Measurements from ENCODE around the gene LRRC27.

The LRRC27 gene

DNA sequence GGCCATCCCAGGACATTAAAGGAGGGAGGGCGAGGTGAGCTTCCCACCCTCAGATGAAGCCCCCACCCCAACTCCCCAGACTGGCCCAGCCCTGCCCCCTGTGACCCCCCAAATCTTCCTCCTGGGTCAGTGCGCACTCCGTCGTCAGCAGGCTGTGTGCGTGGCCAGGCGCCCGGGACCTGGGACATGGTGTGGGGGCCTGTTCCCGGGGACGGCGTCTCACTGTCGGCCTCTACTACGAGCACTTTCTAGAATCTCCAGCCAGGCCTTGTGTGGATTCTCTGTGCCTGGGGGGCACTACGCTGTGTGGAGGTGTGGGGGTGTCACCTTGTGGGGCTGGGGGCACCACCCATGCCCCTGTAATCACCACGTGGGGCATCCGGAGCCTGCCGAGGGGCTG, 74.8 kb downstream of the LRRC27 start:
- no peak for ATAC-seq
- TF ChIP-seq, protein P1, sequence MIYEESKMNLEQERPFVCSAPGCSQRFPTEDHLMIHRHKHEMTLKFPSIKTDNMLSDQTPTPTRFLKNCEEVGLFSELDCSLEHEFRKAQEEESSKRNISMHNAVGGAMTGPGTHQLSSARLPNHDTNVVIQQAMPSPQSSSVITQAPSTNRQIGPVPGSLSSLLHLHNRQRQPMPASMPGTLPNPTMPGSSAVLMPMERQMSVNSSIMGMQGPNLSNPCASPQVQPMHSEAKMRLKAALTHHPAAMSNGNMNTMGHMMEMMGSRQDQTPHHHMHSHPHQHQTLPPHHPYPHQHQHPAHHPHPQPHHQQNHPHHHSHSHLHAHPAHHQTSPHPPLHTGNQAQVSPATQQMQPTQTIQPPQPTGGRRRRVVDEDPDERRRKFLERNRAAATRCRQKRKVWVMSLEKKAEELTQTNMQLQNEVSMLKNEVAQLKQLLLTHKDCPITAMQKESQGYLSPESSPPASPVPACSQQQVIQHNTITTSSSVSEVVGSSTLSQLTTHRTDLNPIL (CRISPR knock-in tag; IDR thresholded peaks at IDR 0.05; ENCODE audit: low read depth): no peak
- no peak for TF ChIP-seq ZFP30 (CRISPR knock-in tag; IDR thresholded peaks at IDR 0.05)
- TF ChIP-seq BACH2 (CRISPR knock-in tag; IDR thresholded peaks at IDR 0.05; ENCODE audit: borderline replicate concordance): no peak
- TF ChIP-seq ZNF70 (CRISPR knock-in tag; IDR thresholded peaks at IDR 0.05): no peak
- TF ChIP-seq ZFP3 (CRISPR knock-in tag; IDR thresholded peaks at IDR 0.05): no peak
- no peak for TF ChIP-seq ZC3H10 (CRISPR knock-in tag; IDR thresholded peaks at IDR 0.05)
- TF ChIP-seq, protein P2, sequence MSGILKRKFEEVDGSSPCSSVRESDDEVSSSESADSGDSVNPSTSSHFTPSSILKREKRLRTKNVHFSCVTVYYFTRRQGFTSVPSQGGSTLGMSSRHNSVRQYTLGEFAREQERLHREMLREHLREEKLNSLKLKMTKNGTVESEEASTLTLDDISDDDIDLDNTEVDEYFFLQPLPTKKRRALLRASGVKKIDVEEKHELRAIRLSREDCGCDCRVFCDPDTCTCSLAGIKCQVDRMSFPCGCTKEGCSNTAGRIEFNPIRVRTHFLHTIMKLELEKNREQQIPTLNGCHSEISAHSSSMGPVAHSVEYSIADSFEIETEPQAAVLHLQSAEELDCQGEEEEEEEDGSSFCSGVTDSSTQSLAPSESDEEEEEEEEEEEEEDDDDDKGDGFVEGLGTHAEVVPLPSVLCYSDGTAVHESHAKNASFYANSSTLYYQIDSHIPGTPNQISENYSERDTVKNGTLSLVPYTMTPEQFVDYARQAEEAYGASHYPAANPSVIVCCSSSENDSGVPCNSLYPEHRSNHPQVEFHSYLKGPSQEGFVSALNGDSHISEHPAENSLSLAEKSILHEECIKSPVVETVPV (CRISPR knock-in tag; IDR thresholded peaks at IDR 0.05): no peak
- no peak for TF ChIP-seq TCF4 (CRISPR knock-in tag; IDR thresholded peaks at IDR 0.05; ENCODE audit: borderline replicate concordance)
- no peak for TF ChIP-seq GLIS3 (CRISPR knock-in tag; IDR thresholded peaks at IDR 0.05)

DNA sequence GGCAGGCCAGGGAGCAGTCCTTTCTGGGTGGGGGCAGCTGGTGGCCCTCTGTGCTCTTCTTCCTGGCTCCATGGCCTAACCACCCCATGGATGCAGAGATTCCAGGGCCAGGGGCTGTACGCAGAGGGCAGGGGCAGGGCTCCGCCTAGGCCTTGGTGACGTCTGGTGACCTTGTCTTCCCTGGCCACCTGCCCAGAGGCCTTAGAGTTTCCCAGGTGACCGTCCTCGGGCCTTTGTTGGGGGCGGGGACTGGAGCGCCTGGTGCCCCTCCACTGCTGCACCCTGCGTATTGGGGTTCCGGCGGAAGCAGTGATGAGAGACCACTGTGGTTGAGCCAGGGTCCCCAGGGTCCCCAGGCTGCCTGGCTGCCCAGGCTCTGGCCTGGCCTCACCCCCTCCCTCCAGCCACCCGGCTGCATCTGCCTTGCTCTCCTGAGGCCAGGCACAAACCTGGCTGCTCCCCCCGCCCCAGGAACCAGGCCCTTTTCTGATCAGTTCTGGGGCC, 75.3 kb downstream of the LRRC27 start:
- no peak for TF ChIP-seq SNAI2 (CRISPR knock-in tag; IDR thresholded peaks at IDR 0.05)
- TF ChIP-seq, protein P2 (CRISPR knock-in tag; IDR thresholded peaks at IDR 0.05): no peak
- TF ChIP-seq, protein P1 (CRISPR knock-in tag; IDR thresholded peaks at IDR 0.05; ENCODE audit: low read depth): no peak
- no peak for TF ChIP-seq ZC3H10 (CRISPR knock-in tag; IDR thresholded peaks at IDR 0.05)
- TF ChIP-seq ZNF8 (CRISPR knock-in tag; IDR thresholded peaks at IDR 0.05): no peak
- no peak for TF ChIP-seq TOX (CRISPR knock-in tag; IDR thresholded peaks at IDR 0.05; ENCODE audit: borderline replicate concordance)
- TF ChIP-seq ZFP30 (CRISPR knock-in tag; IDR thresholded peaks at IDR 0.05): no peak
- no peak for TF ChIP-seq ARNTL (CRISPR knock-in tag; IDR thresholded peaks at IDR 0.05; ENCODE audit: borderline replicate concordance, low read depth)
- TF ChIP-seq, protein P3, sequence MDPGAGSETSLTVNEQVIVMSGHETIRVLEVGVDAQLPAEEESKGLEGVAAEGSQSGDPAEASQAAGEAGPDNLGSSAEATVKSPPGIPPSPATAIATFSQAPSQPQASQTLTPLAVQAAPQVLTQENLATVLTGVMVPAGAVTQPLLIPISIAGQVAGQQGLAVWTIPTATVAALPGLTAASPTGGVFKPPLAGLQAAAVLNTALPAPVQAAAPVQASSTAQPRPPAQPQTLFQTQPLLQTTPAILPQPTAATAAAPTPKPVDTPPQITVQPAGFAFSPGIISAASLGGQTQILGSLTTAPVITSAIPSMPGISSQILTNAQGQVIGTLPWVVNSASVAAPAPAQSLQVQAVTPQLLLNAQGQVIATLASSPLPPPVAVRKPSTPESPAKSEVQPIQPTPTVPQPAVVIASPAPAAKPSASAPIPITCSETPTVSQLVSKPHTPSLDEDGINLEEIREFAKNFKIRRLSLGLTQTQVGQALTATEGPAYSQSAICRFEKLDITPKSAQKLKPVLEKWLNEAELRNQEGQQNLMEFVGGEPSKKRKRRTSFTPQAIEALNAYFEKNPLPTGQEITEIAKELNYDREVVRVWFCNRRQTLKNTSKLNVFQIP (CRISPR knock-in tag; IDR thresholded peaks at IDR 0.05; ENCODE audit: borderline replicate concordance, low read depth): no peak
- no peak for ATAC-seq

DNA sequence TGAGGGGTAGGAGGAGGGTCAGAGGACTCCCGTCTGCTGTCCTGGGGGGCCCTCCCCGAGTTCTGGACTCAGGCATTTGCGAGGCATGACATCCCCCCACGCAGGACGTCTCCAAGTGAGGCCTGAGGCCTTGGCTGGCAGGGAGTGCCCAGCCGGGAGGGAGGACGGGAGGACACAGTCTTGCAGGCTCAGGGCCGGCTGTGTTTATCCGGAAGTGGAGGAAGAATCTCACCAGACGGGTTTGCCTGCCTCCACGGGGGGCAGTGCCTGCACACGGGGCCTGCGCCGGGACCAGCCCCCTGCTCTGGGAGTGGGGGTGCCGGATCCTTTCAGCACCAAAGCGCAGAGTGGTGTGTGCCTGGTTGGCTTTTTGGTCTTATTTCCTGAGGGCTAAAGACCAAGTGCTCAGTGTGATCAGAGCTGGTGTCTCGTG, 75.9 kb downstream of the LRRC27 start:
- no peak for ATAC-seq
- no peak for TF ChIP-seq CSDC2 (CRISPR knock-in tag; IDR thresholded peaks at IDR 0.05)
- no peak for TF ChIP-seq PPARA (CRISPR knock-in tag; IDR thresholded peaks at IDR 0.05; ENCODE audit: borderline replicate concordance)
- TF ChIP-seq GLIS3 (CRISPR knock-in tag; IDR thresholded peaks at IDR 0.05): no peak
- no peak for TF ChIP-seq ESRRG (CRISPR knock-in tag; IDR thresholded peaks at IDR 0.05)
- TF ChIP-seq, protein P2 (CRISPR knock-in tag; IDR thresholded peaks at IDR 0.05): no peak
- no peak for TF ChIP-seq ZNF565 (CRISPR knock-in tag; conservative IDR thresholded peaks at IDR 0.05; ENCODE audit: low read depth)
- TF ChIP-seq, protein P3 (CRISPR knock-in tag; IDR thresholded peaks at IDR 0.05; ENCODE audit: borderline replicate concordance, low read depth): no peak
- TF ChIP-seq SNAI2 (CRISPR knock-in tag; IDR thresholded peaks at IDR 0.05): no peak
- TF ChIP-seq OSR1 (CRISPR knock-in tag; IDR thresholded peaks at IDR 0.05): no peak
- TF ChIP-seq ZNF8 (CRISPR knock-in tag; IDR thresholded peaks at IDR 0.05): no peak
- TF ChIP-seq ZC3H10 (CRISPR knock-in tag; IDR thresholded peaks at IDR 0.05): no peak
